HepG2 (cell line): ENCODE results near the gene ATIC. TPM values are rescaled to one million over a fixed set of nuclear protein-coding genes. Genes with fewer than 3 reads are reported as not detected.
A peak's percentile ranks its signal among the peaks of the same experiment; 100 is the strongest.

Experiments used
- ATAC-seq: fragments of 200-7000 bp; cut with Tn5 transposase; 3 replicates; pipeline ENCODE4 v1.9.1; 2020; ENCODE audit warnings: mild to moderate bottlenecking, moderate library complexity
- BruUV-seq: library from RNA; stranded (reverse); fragments of 400-500 nt; replicated peaks from 2 replicates; lab custom pipeline; 2021; lab: Mats Ljungman, UMichigan
- CTCF ChIA-PET: fragments of 300-600 bp; formaldehyde crosslinking; extraction: SDS; loops from one replicate; lab custom pipeline; 2021; ENCODE audit warnings: low total read pairs, inconsistent platforms, low intra/inter-chr PET ratio; lab: Yijun Ruan, JAX
- POLR2A ChIA-PET: fragments of 350-600 bp; sonication (Branson Sonifier 250); formaldehyde crosslinking; loops from one replicate; lab custom pipeline; 2020; ENCODE audit warnings: antibody characterized with exemption, inconsistent platforms; lab: Yijun Ruan, JAX
- DNase-seq: peaks from one replicate; pipeline ENCODE4 v3.0.0-alpha.2; 2015; ENCODE audit warnings: low spot score
- FAIRE-seq: peaks from 3 replicates; lab custom pipeline; 2011; peaks lifted over from hg19 to GRCh38; lab: Jason Lieb, UNC
- H2AFZ ChIP-seq: one replicate; pipeline ENCODE4 v1.6.1; 2011; ENCODE audit warnings: low read length, inconsistent platforms
- H3K27ac ChIP-seq: fragments of 300-600 bp; 3 replicates; pipeline ENCODE4 v1.8.0; 2011; ENCODE audit warnings: mixed run types, mild to moderate bottlenecking, mixed read lengths, low read length, inconsistent platforms; ENCODE audit not compliant: insufficient read depth; ENCODE audit errors: extremely low read length
- H3K27me3 ChIP-seq, 2 experiments: fragments of 200-600 bp in 1 of 2; 2 replicates in 1 of 2; 3 replicates in 1 of 2; pipeline versions ENCODE4 v1.6.0 to v1.8.0; 2011; ENCODE audit warnings: low read length in 2 of 2, mild to moderate bottlenecking in 2 of 2, moderate library complexity in 2 of 2, inconsistent platforms in 1 of 2; ENCODE audit not compliant: insufficient read depth in 2 of 2, control insufficient read depth in 1 of 2
- H3K36me3 ChIP-seq, 2 experiments: fragments of 200-600 bp in 1 of 2; replicated peaks in 1 of 2; 2 replicates in 1 of 2; 3 replicates in 1 of 2; pipeline versions ENCODE4 v1.5.1 to v1.8.0; 2011; ENCODE audit warnings: low read length in 2 of 2, inconsistent platforms in 1 of 2; ENCODE audit not compliant: insufficient read depth in 2 of 2, control insufficient read depth in 1 of 2
- H3K4me1 ChIP-seq: 2 replicates; pipeline ENCODE4 v1.5.1; 2012; ENCODE audit warnings: low read length, inconsistent platforms; ENCODE audit not compliant: insufficient read depth
- H3K4me2 ChIP-seq: 2 replicates; pipeline ENCODE4 v1.6.0; 2011; ENCODE audit warnings: low read depth, low read length, inconsistent platforms
- H3K4me3 ChIP-seq, 3 experiments: fragments of 200-600 bp in 1 of 3; sonication (generic), shearing (Covaris generic) in 1 of 3; replicated peaks in 1 of 3; 2 replicates each; pipeline ENCODE4 v1.5.1; 2011 to 2016; ENCODE audit warnings: low read length in 3 of 3, inconsistent platforms in 2 of 3, low read depth in 2 of 3, mild to moderate bottlenecking in 2 of 3, control low read depth in 1 of 3, mixed read lengths in 1 of 3; ENCODE audit not compliant: insufficient read depth in 1 of 3
- H3K79me2 ChIP-seq: one replicate; pipeline ENCODE4 v1.6.1; 2011; ENCODE audit warnings: low read length, inconsistent platforms; ENCODE audit not compliant: insufficient read depth
- H3K9ac ChIP-seq: 2 replicates; pipeline ENCODE4 v1.6.0; 2011; ENCODE audit warnings: mild to moderate bottlenecking, low read depth, low read length, inconsistent platforms; ENCODE audit not compliant: insufficient read depth
- H3K9me3 ChIP-seq: 2 replicates; pipeline ENCODE4 v1.5.1; 2012; ENCODE audit warnings: mild to moderate bottlenecking, low read length
- H4K20me1 ChIP-seq: 2 replicates; pipeline ENCODE4 v1.6.0; 2011; ENCODE audit warnings: inconsistent platforms, mild to moderate bottlenecking, low read length, moderate library complexity; ENCODE audit not compliant: insufficient read depth
- DDIT3 ChIP-seq: sonication (generic); formaldehyde crosslinking; IDR thresholded peaks from 2 replicates; pipeline ENCODE4 v1.4.0; 2020; ENCODE audit warnings: mild to moderate bottlenecking, missing genetic modification reagents
- FOXO4 ChIP-seq: sonication (generic); formaldehyde crosslinking; conservative IDR thresholded peaks from 2 replicates; pipeline ENCODE4 v1.8.1; 2023; ENCODE audit warnings: missing genetic modification reagents
- KLF15 ChIP-seq: sonication (generic); formaldehyde crosslinking; IDR thresholded peaks from 2 replicates; pipeline ENCODE4 v1.8.1; 2023; ENCODE audit warnings: borderline replicate concordance, mild to moderate bottlenecking, inconsistent platforms, missing genetic modification reagents, mixed read lengths
- NCOR1 ChIP-seq: fragments of 200-600 bp; sonication (generic); IDR thresholded peaks from 2 replicates; pipeline ENCODE4 v1.7.0; 2017; ENCODE audit warnings: antibody characterized with exemption, low read length, borderline replicate concordance
- NFIC ChIP-seq: IDR thresholded peaks from 2 replicates; pipeline ENCODE4 v1.6.1; 2012; ENCODE audit warnings: mild to moderate bottlenecking, low read length, inconsistent platforms
- RBM22 ChIP-seq: fragments of 200-400 bp; formaldehyde crosslinking; optimal IDR thresholded peaks from 2 replicates; pipeline ENCODE3; 2017; ENCODE audit warnings: mild to moderate bottlenecking, low read length, moderate library complexity
- TMF1 ChIP-seq: sonication (generic); formaldehyde crosslinking; IDR thresholded peaks from 2 replicates; pipeline ENCODE4 v1.8.1; 2022; ENCODE audit warnings: low read depth, missing genetic modification reagents
- ZBTB46 ChIP-seq: sonication (generic); formaldehyde crosslinking; IDR thresholded peaks from 2 replicates; pipeline ENCODE4 v1.4.0; 2020; ENCODE audit warnings: mild to moderate bottlenecking, missing genetic modification reagents, borderline replicate concordance
- ZNF264 ChIP-seq: sonication (generic); formaldehyde crosslinking; IDR thresholded peaks from 2 replicates; pipeline ENCODE4 v1.4.0; 2020; ENCODE audit warnings: missing genetic modification reagents
- ZNF616 ChIP-seq: sonication (generic); formaldehyde crosslinking; IDR thresholded peaks from 2 replicates; pipeline ENCODE4 v1.5.0; 2020; ENCODE audit warnings: low read depth, mild to moderate bottlenecking, missing genetic modification reagents
- ZNF709 ChIP-seq: sonication (generic); formaldehyde crosslinking; IDR thresholded peaks from 2 replicates; pipeline ENCODE4 v1.5.0; 2020; ENCODE audit warnings: mild to moderate bottlenecking, missing genetic modification reagents
- ZNF770 ChIP-seq: sonication (generic); formaldehyde crosslinking; IDR thresholded peaks from 2 replicates; pipeline ENCODE4 v1.5.0; 2020; ENCODE audit warnings: mild to moderate bottlenecking, missing genetic modification reagents
- ZSCAN31 ChIP-seq: sonication (generic); formaldehyde crosslinking; IDR thresholded peaks from 2 replicates; pipeline ENCODE4 v1.5.0; 2020; ENCODE audit warnings: low read depth, mild to moderate bottlenecking, missing genetic modification reagents
- WGBS: methylation state at CpG from one replicate; pipeline ENCODE4 v1.1.6; 2017; ENCODE audit warnings: low lambda C conversion rate; 5-methylcytosine and 5-hydroxymethylcytosine counted together
- in situ Hi-C: cut with HindIII; loops from 2 replicates; pipeline ENCODE4 v1.10.0; 2017; ENCODE audit warnings: low pct_unique_long_range_greater_than_20kb; ENCODE audit not compliant: extremely low pct_ligation_motif_present
- intact Hi-C: fragments of 100-400 bp; cut with micrococcal nuclease; formaldehyde crosslinking; loops from one replicate; pipeline ENCODE4 v1.10.0; 2022; ENCODE audit not compliant: unreplicated experiment
- polyA plus RNA-seq, 8 experiments: library from polyadenylated mRNA; depleted of rRNA in 3 of 8; stranded (reverse) in 7 of 8; unstranded in 1 of 8; fragments of >200 nt; fragmentation: Illumina TruSeq in 4 of 8; extraction: Trizol in 4 of 8; gene quantifications; 2 replicates each; pipeline versions ENCODE4 v1.2.1 to v1.2.3, GENCODE V29; 2011 to 2016; ENCODE audit warnings: low read depth in 4 of 8, missing spikeins in 1 of 8, mixed read lengths in 1 of 8; ENCODE audit not compliant: insufficient read depth in 1 of 8
- total RNA-seq, 5 experiments: library from RNA; depleted of rRNA; stranded (reverse); fragments of >200 nt; fragmentation: Illumina TruSeq; extraction: Trizol; gene quantifications; 2 replicates each; pipeline ENCODE4 v1.2.3, GENCODE V29; 2016; ENCODE audit warnings: low read depth in 1 of 5
- TF ChIP-seq, protein P1 (sequence below): sonication (generic); formaldehyde crosslinking; IDR thresholded peaks from 2 replicates; pipeline ENCODE4 v1.8.1; 2023; ENCODE audit warnings: mild to moderate bottlenecking, missing genetic modification reagents

The ATIC gene
- total and polyA plus RNA-seq, 2 of the 13 experiments (the other 11 are each of a cell fraction or from before 2014, with no cell fraction given): 89.8 to 146 TPM

GRCh38 chr2:215394102-215394805 lies 82.4 kb downstream of the ATIC start (continued):
- TF ChIP-seq NFIC: 0 out of 2 replicates have a peak, but pooled peaks have one; percentile 19
- 0 out of 2 replicates have a peak, but pooled peaks have one; percentile 4 for TF ChIP-seq ZSCAN31 (CRISPR knock-in tag)

GRCh38 chr2:215395687-215396460 lies 84.0 kb downstream of the ATIC start:
- intact Hi-C loops: loop anchor here (1.0 kb wide), 1 partner anchor 524 kb away; no protein-coding TSS in a partner anchor
- TF ChIP-seq, protein P1, sequence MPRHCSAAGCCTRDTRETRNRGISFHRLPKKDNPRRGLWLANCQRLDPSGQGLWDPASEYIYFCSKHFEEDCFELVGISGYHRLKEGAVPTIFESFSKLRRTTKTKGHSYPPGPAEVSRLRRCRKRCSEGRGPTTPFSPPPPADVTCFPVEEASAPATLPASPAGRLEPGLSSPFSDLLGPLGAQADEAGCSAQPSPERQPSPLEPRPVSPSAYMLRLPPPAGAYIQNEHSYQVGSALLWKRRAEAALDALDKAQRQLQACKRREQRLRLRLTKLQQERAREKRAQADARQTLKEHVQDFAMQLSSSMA (CRISPR knock-in tag): no peak
- TF ChIP-seq ZNF616 (CRISPR knock-in tag) (no peak), FOXO4 (CRISPR knock-in tag) (no peak), NCOR1 (no peak), DDIT3 (CRISPR knock-in tag) (no peak), RBM22 (peak; percentile 91), ZNF770 (no peak), ZBTB46 (CRISPR knock-in tag) (no peak), ZNF264 (no peak), TMF1 (CRISPR knock-in tag) (no peak), ZNF709 (CRISPR knock-in tag) (no peak), KLF15 (CRISPR knock-in tag) (no peak)

More at GRCh38 chr2:215395687-215396460, 84.0 kb downstream of the ATIC start:
- in situ Hi-C loops: no loop called here
- Histone ChIP-seq H4K20me1 (peaks cover 20% of the 10 kb centered on the region), H2AFZ (no peak overlapping the region), H3K4me2 (no peak overlapping the region), H3K9me3 (no peaks in the 10 kb centered on the region), H3K4me3 (no peak overlapping the region), H3K9ac (no peak overlapping the region), H3K4me1 (peaks cover 26% of the 10 kb centered on the region), H3K79me2 (no peaks in the 10 kb centered on the region), H3K36me3 (peaks cover 48 to 91% of the 10 kb centered on the region in 2 experiments), H3K27ac (no peak overlapping the region), H3K27me3 (no peaks in the 10 kb centered on the region)
- FAIRE-seq: no peak
- CTCF ChIA-PET: no interaction called here
- 83% methylated on average over 5 of the region's 5 CpGs for WGBS
- DNase-seq: no peak
- BruUV-seq: no TSS peak
- ATAC-seq: no peak
- POLR2A ChIA-PET: interaction anchor here (0.8 to 1.6 kb wide), 4 partner anchors 17 to 23 kb away, joined by 3 read pairs; no protein-coding TSS in a partner anchor
